ENCODE results near the gene ARMCX2.
"Not testable (repeated sequence)": the region's sequence is repeated elsewhere in the genome, so short reads cannot be mapped to it uniquely, and the experiment has no call there.

ARMCX2 gene

GRCh38 chrX:101657495-101657894 is 2.2 kb downstream of the ARMCX2 start:
- Histone ChIP-seq H3K27ac (ENCODE audit: low read depth, low read length) (no peak overlapping the region), H3K4me1 (ENCODE audit: control insufficient read depth in 1 of 2, insufficient read depth in 2 of 2, low read length in 2 of 2) (no peaks in the 10 kb centered on the region), H3K79me2 (ENCODE audit: control insufficient read depth, insufficient read depth, low read length, poor library complexity) (no peaks in the 10 kb centered on the region), H3K18ac (ENCODE audit: low read length) (no peak overlapping the region), H3K4me2 (ENCODE audit: low read length) (no peak overlapping the region), H4K8ac (ENCODE audit: low read depth, low read length) (no peak overlapping the region), H2BK5ac (ENCODE audit: low read depth, low read length, poor library complexity) (no peak overlapping the region), H3K27me3 (ENCODE audit: insufficient read depth, low read length) (no peaks in the 10 kb centered on the region), H3K14ac (ENCODE audit: low read length) (no peak overlapping the region), H3K79me1 (ENCODE audit: low read length) (peaks cover 3% of the 10 kb centered on the region), H2BK12ac (ENCODE audit: low read length) (no peak overlapping the region), H3K36me3 (ENCODE audit: control insufficient read depth in 1 of 2, insufficient read depth in 2 of 2, low read length in 2 of 2) (peaks cover 11 to 16% of the 10 kb centered on the region in 2 experiments), H2BK120ac (ENCODE audit: insufficient read depth, low read length, poor library complexity) (no peak overlapping the region), H3K4me3 (ENCODE audit: low read depth, low read length) (no peak overlapping the region), H3K9me3 (ENCODE audit: insufficient read depth, low read depth, low read length) (no peaks in the 10 kb centered on the region), H2AFZ (ENCODE audit: insufficient read depth, low read length, poor library complexity) (no peak overlapping the region), H4K12ac (ENCODE audit: low read depth, low read length) (no peak overlapping the region), H4K91ac (ENCODE audit: low read depth, low read length) (no peak overlapping the region), H3K23ac (ENCODE audit: low read length) (no peak overlapping the region), H3K4ac (ENCODE audit: low read depth, low read length) (no peak overlapping the region), H2AK5ac (ENCODE audit: low read length) (no peak overlapping the region), H3K9ac (ENCODE audit: low read length) (no peak overlapping the region)
- no peak for DNase-seq
- no CpG with 5 or more reads among the region's 12 CpGs for WGBS (ENCODE audit: extremely low coverage, insufficient coverage, insufficient read length)

GRCh38 chrX:101656817-101657216 is 2.8 kb downstream of the ARMCX2 start:
- WGBS (ENCODE audit: extremely low coverage, insufficient coverage, insufficient read length) = no CpG with 5 or more reads among the region's 13 CpGs
- no peak overlapping the region for H3K9ac ChIP-seq (ENCODE audit: low read length)
- H2AK5ac ChIP-seq (ENCODE audit: low read length) = no peak overlapping the region
- no peak for DNase-seq
- no peaks in the 10 kb centered on the region for H3K27me3 ChIP-seq (ENCODE audit: insufficient read depth, low read length)
- no peak overlapping the region for H3K27ac ChIP-seq (ENCODE audit: low read depth, low read length)
- H4K8ac ChIP-seq (ENCODE audit: low read depth, low read length) = no peak overlapping the region
- H3K9me3 ChIP-seq (ENCODE audit: insufficient read depth, low read depth, low read length) = no peaks in the 10 kb centered on the region
- H4K91ac ChIP-seq (ENCODE audit: low read depth, low read length) = no peak overlapping the region
- no peaks in the 10 kb centered on the region for H3K79me2 ChIP-seq (ENCODE audit: control insufficient read depth, insufficient read depth, low read length, poor library complexity)
- H3K14ac ChIP-seq (ENCODE audit: low read length) = no peak overlapping the region
- H3K36me3 ChIP-seq (ENCODE audit: control insufficient read depth in 1 of 2, insufficient read depth in 2 of 2, low read length in 2 of 2) = peaks cover 11 to 16% of the 10 kb centered on the region in 2 experiments
- no peak overlapping the region for H2AFZ ChIP-seq (ENCODE audit: insufficient read depth, low read length, poor library complexity)
- no peak overlapping the region for H2BK5ac ChIP-seq (ENCODE audit: low read depth, low read length, poor library complexity)
- H3K4me1 ChIP-seq (ENCODE audit: control insufficient read depth in 1 of 2, insufficient read depth in 2 of 2, low read length in 2 of 2) = no peaks in the 10 kb centered on the region
- H3K4ac ChIP-seq (ENCODE audit: low read depth, low read length) = no peak overlapping the region
- no peak overlapping the region for H3K4me3 ChIP-seq (ENCODE audit: low read depth, low read length)
- H4K12ac ChIP-seq (ENCODE audit: low read depth, low read length) = no peak overlapping the region
- no peak overlapping the region for H2BK120ac ChIP-seq (ENCODE audit: insufficient read depth, low read length, poor library complexity)
- H3K79me1 ChIP-seq (ENCODE audit: low read length) = peaks cover 3% of the 10 kb centered on the region
- no peak overlapping the region for H2BK12ac ChIP-seq (ENCODE audit: low read length)
- H3K23ac ChIP-seq (ENCODE audit: low read length) = no peak overlapping the region
- H3K4me2 ChIP-seq (ENCODE audit: low read length) = no peak overlapping the region
- H3K18ac ChIP-seq (ENCODE audit: low read length) = no peak overlapping the region

DNA sequence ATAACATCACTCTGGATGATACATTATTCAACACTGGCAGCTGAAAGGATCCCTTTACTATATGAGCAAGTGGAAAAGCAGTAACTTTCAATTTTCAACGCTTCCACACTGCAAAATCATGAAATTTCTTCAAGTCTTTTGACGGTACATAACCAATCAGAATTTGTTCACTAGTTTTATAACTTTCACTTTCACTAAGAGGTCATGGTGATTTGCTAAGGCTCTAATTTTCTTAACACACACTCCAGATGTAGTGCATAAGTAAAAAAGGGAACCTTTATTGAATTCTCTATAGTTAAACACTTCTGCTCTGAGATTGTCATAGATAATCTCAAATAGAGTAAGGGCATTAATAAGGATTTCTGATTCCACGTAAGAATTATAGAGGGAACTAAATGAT is 4.1 kb downstream of the ARMCX2 start:
- no peak overlapping the region for H4K91ac ChIP-seq (ENCODE audit: low read depth, low read length)
- H3K23ac ChIP-seq (ENCODE audit: low read length) = no peak overlapping the region
- H4K8ac ChIP-seq (ENCODE audit: low read depth, low read length) = no peak overlapping the region
- H2BK12ac ChIP-seq (ENCODE audit: low read length) = no peak overlapping the region
- no CpG with 5 or more reads among the region's 3 CpGs for WGBS (ENCODE audit: extremely low coverage, insufficient coverage, insufficient read length)
- DNase-seq = no peak
- H2AFZ ChIP-seq (ENCODE audit: insufficient read depth, low read length, poor library complexity) = no peak overlapping the region
- no peaks in the 10 kb centered on the region for H3K9me3 ChIP-seq (ENCODE audit: insufficient read depth, low read depth, low read length)
- H3K4ac ChIP-seq (ENCODE audit: low read depth, low read length) = no peak overlapping the region
- no peaks in the 10 kb centered on the region for H3K79me2 ChIP-seq (ENCODE audit: control insufficient read depth, insufficient read depth, low read length, poor library complexity)
- no peak overlapping the region for H3K18ac ChIP-seq (ENCODE audit: low read length)
- no peak overlapping the region for H2AK5ac ChIP-seq (ENCODE audit: low read length)
- H2BK5ac ChIP-seq (ENCODE audit: low read depth, low read length, poor library complexity) = no peak overlapping the region
- peaks cover 11 to 16% of the 10 kb centered on the region in 2 experiments for H3K36me3 ChIP-seq (ENCODE audit: control insufficient read depth in 1 of 2, insufficient read depth in 2 of 2, low read length in 2 of 2)
- H3K4me2 ChIP-seq (ENCODE audit: low read length) = no peak overlapping the region
- no peak overlapping the region for H3K4me3 ChIP-seq (ENCODE audit: low read depth, low read length)
- H3K9ac ChIP-seq (ENCODE audit: low read length) = no peak overlapping the region
- H3K27ac ChIP-seq (ENCODE audit: low read depth, low read length) = no peak overlapping the region
- no peak overlapping the region for H2BK120ac ChIP-seq (ENCODE audit: insufficient read depth, low read length, poor library complexity)
- H3K27me3 ChIP-seq (ENCODE audit: insufficient read depth, low read length) = no peaks in the 10 kb centered on the region
- H3K14ac ChIP-seq (ENCODE audit: low read length) = no peak overlapping the region
- no peak overlapping the region for H4K12ac ChIP-seq (ENCODE audit: low read depth, low read length)
- H3K79me1 ChIP-seq (ENCODE audit: low read length) = peaks cover 3% of the 10 kb centered on the region
- H3K4me1 ChIP-seq (ENCODE audit: control insufficient read depth in 1 of 2, insufficient read depth in 2 of 2, low read length in 2 of 2) = no peaks in the 10 kb centered on the region

DNA sequence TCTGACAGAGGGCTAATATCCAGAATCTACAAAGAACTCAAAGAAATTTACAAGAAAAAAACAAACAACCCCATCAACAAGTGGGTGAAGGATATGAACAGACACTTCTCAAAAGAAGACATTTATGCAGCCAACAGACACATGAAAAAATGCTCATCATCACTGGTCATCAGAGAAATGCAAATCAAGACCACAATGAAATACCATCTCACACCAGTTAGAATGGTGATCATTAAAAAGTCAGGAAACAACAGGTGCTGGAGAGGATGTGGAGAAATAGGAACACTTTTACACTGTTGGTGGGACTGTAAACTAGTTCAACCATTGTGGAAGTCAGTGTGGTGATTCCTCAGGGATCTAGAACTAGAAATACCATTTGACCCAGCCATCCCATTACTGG is 11.9 kb downstream of the ARMCX2 start:
- H3K36me3 ChIP-seq (ENCODE audit: control insufficient read depth in 1 of 2, insufficient read depth in 2 of 2, low read length in 2 of 2); H3K23ac ChIP-seq (ENCODE audit: low read length); H2BK120ac ChIP-seq (ENCODE audit: insufficient read depth, low read length, poor library complexity); H3K18ac ChIP-seq (ENCODE audit: low read length); H3K9me3 ChIP-seq (ENCODE audit: insufficient read depth, low read depth, low read length); H3K4me2 ChIP-seq (ENCODE audit: low read length); H3K4me3 ChIP-seq (ENCODE audit: low read depth, low read length); DNase-seq; H2AFZ ChIP-seq (ENCODE audit: insufficient read depth, low read length, poor library complexity); H3K9ac ChIP-seq (ENCODE audit: low read length); H2BK5ac ChIP-seq (ENCODE audit: low read depth, low read length, poor library complexity); H4K8ac ChIP-seq (ENCODE audit: low read depth, low read length); H4K12ac ChIP-seq (ENCODE audit: low read depth, low read length); H3K79me1 ChIP-seq (ENCODE audit: low read length); H3K4ac ChIP-seq (ENCODE audit: low read depth, low read length); H2BK12ac ChIP-seq (ENCODE audit: low read length); H3K27ac ChIP-seq (ENCODE audit: low read depth, low read length); H3K79me2 ChIP-seq (ENCODE audit: control insufficient read depth, insufficient read depth, low read length, poor library complexity); H3K14ac ChIP-seq (ENCODE audit: low read length); H3K4me1 ChIP-seq (ENCODE audit: control insufficient read depth in 1 of 2, insufficient read depth in 2 of 2, low read length in 2 of 2); H4K91ac ChIP-seq (ENCODE audit: low read depth, low read length); H3K27me3 ChIP-seq (ENCODE audit: insufficient read depth, low read length); H2AK5ac ChIP-seq (ENCODE audit: low read length): not testable (repeated sequence)
